Muscle of leg (tissue), 11 donors: ENCODE data around the gene LRIG1. TPM values are rescaled to one million over a fixed set of nuclear protein-coding genes. Genes with fewer than 3 reads are reported as not detected.

Experiments used
- DNase-seq: peaks from one replicate; pipeline ENCODE4 v3.0.0; 2013
- H3K27ac ChIP-seq: one replicate; pipeline ENCODE4 v1.5.1; 2013; ENCODE audit warnings: mild to moderate bottlenecking, low read length, control low read depth
- H3K27me3 ChIP-seq: one replicate; pipeline ENCODE4 v1.6.1; 2013; ENCODE audit warnings: low read length; ENCODE audit not compliant: control insufficient read depth, insufficient read depth
- H3K36me3 ChIP-seq: one replicate; pipeline ENCODE4 v1.6.1; 2013; ENCODE audit warnings: low read length; ENCODE audit not compliant: control insufficient read depth, insufficient read depth
- H3K4me1 ChIP-seq: one replicate; pipeline ENCODE4 v1.6.1; 2013; ENCODE audit warnings: low read length; ENCODE audit not compliant: control insufficient read depth, insufficient read depth
- H3K4me3 ChIP-seq: one replicate; pipeline ENCODE4 v1.5.1; 2013; ENCODE audit warnings: low read length, control low read depth
- H3K9me3 ChIP-seq: replicated peaks from 2 replicates; pipeline ENCODE4 v1.6.1; 2013; ENCODE audit warnings: low read depth, low read length; ENCODE audit not compliant: control insufficient read depth
- WGBS: methylation state at CpG from one replicate; pipeline ENCODE4 v1.1.5; 2013; ENCODE audit warnings: missing lambda C conversion rate; ENCODE audit not compliant: insufficient coverage; 5-methylcytosine and 5-hydroxymethylcytosine counted together
- polyA plus RNA-seq, 8 donors: library from polyadenylated mRNA; unstranded; fragments of 120-200 nt; gene quantifications; one replicate each; pipeline versions ENCODE4 v1.2.1 to v1.2.3, GENCODE V29; 2013; ENCODE audit warnings: inconsistent platforms in 1 of 8, low replicate concordance in 1 of 8; ENCODE audit not compliant: insufficient read length in 8 of 8, insufficient read depth in 1 of 8
- total RNA-seq: library from RNA; stranded (reverse); fragments of 120-200 nt; gene quantifications from one replicate; pipeline ENCODE4 v1.2.4, GENCODE V29; 2013

The LRIG1 gene
- total and polyA plus RNA-seq, 9 donors: 79.6 to 127 (median 103) TPM

GRCh38 chr3:66483006-66483405 is 17.8 kb downstream of the LRIG1 start:
- Histone ChIP-seq H3K27ac (peak overlapping the region; percentile 90), H3K4me3 (no peak overlapping the region), H3K4me1 (peaks cover 66% of the 10 kb centered on the region), H3K9me3 (no peaks in the 10 kb centered on the region), H3K36me3 (no peaks in the 10 kb centered on the region), H3K27me3 (no peaks in the 10 kb centered on the region)
- peak; percentile 86 for DNase-seq
- 0% methylated on average over 1 of the region's 4 CpGs for whole genome bisulfite sequencing

- Histone ChIP-seq H3K27me3 (no peaks in the 10 kb centered on the region), H3K27ac (peak overlapping the region; percentile 36), H3K9me3 (no peaks in the 10 kb centered on the region), H3K4me3 (no peak overlapping the region), H3K4me1 (peaks cover 71% of the 10 kb centered on the region), H3K36me3 (no peaks in the 10 kb centered on the region)
- WGBS: 62% methylated on average over 5 of the region's 6 CpGs
- DNase-seq: no peak
Observed at GRCh38 chr3:66482018-66482404, 18.8 kb downstream of the LRIG1 start.

- no peak for DNase-seq
- no peaks in the 10 kb centered on the region for H3K27me3 ChIP-seq
- no peaks in the 10 kb centered on the region for H3K9me3 ChIP-seq
- H3K4me3 ChIP-seq: no peak overlapping the region
- no peaks in the 10 kb centered on the region for H3K36me3 ChIP-seq
- H3K27ac ChIP-seq: peak overlapping the region; percentile 36
- WGBS: 56% methylated on average over 2 of the region's 13 CpGs
- H3K4me1 ChIP-seq: peaks cover 77% of the 10 kb centered on the region
Observed at GRCh38 chr3:66481071-66482017, 19.5 kb downstream of the LRIG1 start.

- H3K4me3 ChIP-seq: no peak overlapping the region
- no peaks in the 10 kb centered on the region for H3K36me3 ChIP-seq
- peaks cover 78% of the 10 kb centered on the region for H3K4me1 ChIP-seq
- H3K27me3 ChIP-seq: no peaks in the 10 kb centered on the region
- WGBS: 33% methylated on average over 1 of the region's 2 CpGs
- H3K27ac ChIP-seq: peak overlapping the region; percentile 37
- no peak for DNase-seq
- H3K9me3 ChIP-seq: no peaks in the 10 kb centered on the region
Observed at GRCh38 chr3:66480666-66481065, 20.2 kb downstream of the LRIG1 start.

- Histone ChIP-seq H3K4me1 (peaks cover 78% of the 10 kb centered on the region), H3K36me3 (no peaks in the 10 kb centered on the region), H3K4me3 (no peak overlapping the region), H3K9me3 (no peaks in the 10 kb centered on the region), H3K27me3 (no peaks in the 10 kb centered on the region), H3K27ac (no peak overlapping the region)
- 55% methylated on average over 1 of the region's 2 CpGs for WGBS
- no peak for DNase-seq
Observed at GRCh38 chr3:66479532-66479947, 21.3 kb downstream of the LRIG1 start.

- no peak for DNase-seq
- Histone ChIP-seq H3K27ac (no peak overlapping the region), H3K27me3 (no peaks in the 10 kb centered on the region), H3K4me1 (peaks cover 75% of the 10 kb centered on the region), H3K4me3 (no peak overlapping the region), H3K36me3 (no peaks in the 10 kb centered on the region), H3K9me3 (no peaks in the 10 kb centered on the region)
- WGBS: 48% methylated on average over 9 of the region's 9 CpGs
Observed at GRCh38 chr3:66478960-66479359, 21.9 kb downstream of the LRIG1 start.

GRCh38 chr3:66477856-66478255 is 23.0 kb downstream of the LRIG1 start:
- H3K27ac ChIP-seq: no peak overlapping the region
- no peaks in the 10 kb centered on the region for H3K9me3 ChIP-seq
- DNase-seq: no peak
- 100% methylated on average over 2 of the region's 7 CpGs for WGBS
- H3K4me3 ChIP-seq: no peak overlapping the region
- H3K36me3 ChIP-seq: no peaks in the 10 kb centered on the region
- H3K27me3 ChIP-seq: no peaks in the 10 kb centered on the region
- H3K4me1 ChIP-seq: peaks cover 68% of the 10 kb centered on the region

GRCh38 chr3:66476852-66477381 is 23.9 kb downstream of the LRIG1 start:
- peak overlapping the region; percentile 57 for H3K27ac ChIP-seq
- H3K4me1 ChIP-seq: peaks cover 64% of the 10 kb centered on the region
- H3K36me3 ChIP-seq: no peaks in the 10 kb centered on the region
- WGBS: 68% methylated on average over 6 of the region's 9 CpGs
- no peak overlapping the region for H3K4me3 ChIP-seq
- no peaks in the 10 kb centered on the region for H3K9me3 ChIP-seq
- DNase-seq: peak; percentile 83
- no peaks in the 10 kb centered on the region for H3K27me3 ChIP-seq

GRCh38 chr3:66475386-66476020 is 25.3 kb downstream of the LRIG1 start:
- 79% methylated on average over 6 of the region's 9 CpGs for WGBS

GRCh38 chr3:66473692-66474091 is 27.1 kb downstream of the LRIG1 start:
- no peak overlapping the region for H3K4me3 ChIP-seq
- H3K4me1 ChIP-seq: peaks cover 48% of the 10 kb centered on the region
- no CpG with 5 or more reads among the region's 11 CpGs for WGBS
- peak; percentile 88 for DNase-seq
- H3K27ac ChIP-seq: peak overlapping the region; percentile 50
- no peaks in the 10 kb centered on the region for H3K9me3 ChIP-seq
- H3K36me3 ChIP-seq: peaks cover 4% of the 10 kb centered on the region
- no peaks in the 10 kb centered on the region for H3K27me3 ChIP-seq

More at GRCh38 chr3:66475386-66476020, 25.3 kb downstream of the LRIG1 start:
- H3K4me3 ChIP-seq: no peak overlapping the region
- H3K9me3 ChIP-seq: no peaks in the 10 kb centered on the region
- H3K27ac ChIP-seq: no peak overlapping the region
- H3K4me1 ChIP-seq: peaks cover 57% of the 10 kb centered on the region
- DNase-seq: no peak
- H3K27me3 ChIP-seq: no peaks in the 10 kb centered on the region
- H3K36me3 ChIP-seq: no peaks in the 10 kb centered on the region
